OCI-LY1 (cell line): ENCODE data around the gene TATDN2.

ENCODE experiments used
- H2AFZ ChIP-seq: fragments of 200-600 bp; sonication (generic), shearing (Covaris generic); 2 replicates; pipeline ENCODE4 v1.6.0; 2014; ENCODE audit warnings: antibody characterized with exemption, mild to moderate bottlenecking, low read length
- H3F3A ChIP-seq: fragments of 200-600 bp; sonication (generic), shearing (Covaris generic); 2 replicates; pipeline ENCODE4 v1.6.0; 2014; ENCODE audit warnings: mild to moderate bottlenecking, antibody characterized with exemption, low read length, moderate library complexity; ENCODE audit not compliant: insufficient read depth
- H3K27ac ChIP-seq: fragments of 200-600 bp; sonication (generic); 2 replicates; pipeline ENCODE4 v1.5.1; 2014; ENCODE audit warnings: low read length, mixed run types, mild to moderate bottlenecking, low read depth; ENCODE audit not compliant: poor library complexity, severe bottlenecking
- H3K27me3 ChIP-seq: fragments of 200-600 bp; sonication (generic); 2 replicates; pipeline ENCODE4 v1.6.0; 2014; ENCODE audit warnings: antibody characterized with exemption, mild to moderate bottlenecking, low read length, moderate library complexity; ENCODE audit not compliant: insufficient read depth
- H3K36me3 ChIP-seq: fragments of 200-600 bp; sonication (generic); 2 replicates; pipeline ENCODE4 v1.6.1; 2014; ENCODE audit warnings: mild to moderate bottlenecking, antibody characterized with exemption, low read length, moderate library complexity, mixed read lengths; ENCODE audit not compliant: insufficient read depth
- H3K4me1 ChIP-seq: fragments of 200-600 bp; sonication (generic); 2 replicates; pipeline ENCODE4 v1.5.1; 2014; ENCODE audit warnings: mild to moderate bottlenecking, low read length, moderate library complexity; ENCODE audit not compliant: insufficient read depth, severe bottlenecking
- H3K4me2 ChIP-seq: fragments of 200-600 bp; sonication (generic), shearing (Covaris generic); 2 replicates; pipeline ENCODE4 v1.6.1; 2014; ENCODE audit warnings: low read length
- H3K4me3 ChIP-seq: fragments of 200-600 bp; sonication (generic); 2 replicates; pipeline ENCODE4 v1.5.1; 2014; ENCODE audit warnings: low read length, low read depth, mild to moderate bottlenecking, mixed read lengths; ENCODE audit not compliant: poor library complexity, severe bottlenecking
- H3K79me2 ChIP-seq: fragments of 200-600 bp; shearing (Covaris generic); 2 replicates; pipeline ENCODE4 v1.6.1; 2016; ENCODE audit warnings: mixed run types, low read length, mixed read lengths; ENCODE audit not compliant: insufficient read depth
- H3K9ac ChIP-seq: fragments of 200-600 bp; sonication (generic), shearing (Covaris generic); 2 replicates; pipeline ENCODE4 v1.6.1; 2014; ENCODE audit warnings: mild to moderate bottlenecking, low read length, mixed read lengths
- H3K9me2 ChIP-seq: fragments of 200-600 bp; sonication (generic), shearing (Covaris generic); 2 replicates; pipeline ENCODE4 v1.6.1; 2014; ENCODE audit warnings: low read depth, mild to moderate bottlenecking, low read length, mixed read lengths
- H3K9me3 ChIP-seq: fragments of 200-600 bp; shearing (Covaris generic); 2 replicates; pipeline ENCODE4 v1.6.1; 2014; ENCODE audit warnings: low read length, mixed read lengths
- H4K20me1 ChIP-seq: fragments of 200-600 bp; sonication (generic), shearing (Covaris generic); 2 replicates; pipeline ENCODE4 v1.6.0; 2016; ENCODE audit warnings: mild to moderate bottlenecking, low read length; ENCODE audit not compliant: insufficient read depth
- CTCF ChIP-seq: fragments of 200-600 bp; sonication (generic), shearing (Covaris generic); IDR thresholded peaks from 2 replicates; pipeline ENCODE4 v1.5.1; 2017; ENCODE audit warnings: mild to moderate bottlenecking, antibody characterized with exemption, low read length, moderate library complexity, mixed read lengths
- EZH2 ChIP-seq: fragments of 200-600 bp; sonication (generic), shearing (Covaris generic); IDR thresholded peaks from 2 replicates; pipeline ENCODE4 v1.8.0; 2017; ENCODE audit warnings: borderline replicate concordance, mixed run types, mild to moderate bottlenecking, antibody characterized with exemption, low read length, moderate library complexity, mixed read lengths

Gene TATDN2

DNA sequence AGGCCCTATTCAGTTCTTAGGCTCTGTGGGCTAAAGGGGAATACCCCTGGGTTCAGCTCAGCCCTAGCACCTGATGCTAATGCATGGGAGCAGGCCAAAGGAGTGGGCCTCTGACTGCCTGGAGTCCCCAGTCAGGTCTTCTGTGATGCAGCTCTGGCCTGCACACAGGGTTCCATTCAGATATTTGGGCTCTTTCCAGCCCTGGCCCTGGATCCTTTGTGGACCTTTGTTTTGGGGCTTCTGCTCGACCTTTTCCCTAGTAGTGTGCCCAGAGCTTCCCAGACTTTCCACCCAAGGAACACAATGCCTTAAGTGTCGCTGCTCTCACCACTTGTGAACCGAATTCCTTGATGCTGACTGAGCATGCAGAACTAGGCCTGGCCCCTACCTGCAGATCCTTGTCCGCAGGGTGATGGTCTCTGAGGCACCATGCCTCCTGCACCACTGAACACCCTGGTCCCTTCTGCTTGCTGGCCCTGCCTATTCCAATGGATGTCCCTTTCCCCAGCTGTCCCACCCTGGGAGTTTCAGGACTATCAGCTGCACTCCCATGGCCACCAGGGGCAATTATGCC, 67.6 kb downstream of the TATDN2 start:
- Histone ChIP-seq H3K9me3 (no peaks in the 10 kb centered on the region), H3K36me3 (peaks cover 78% of the 10 kb centered on the region), H3K9ac (no peak overlapping the region)

DNA sequence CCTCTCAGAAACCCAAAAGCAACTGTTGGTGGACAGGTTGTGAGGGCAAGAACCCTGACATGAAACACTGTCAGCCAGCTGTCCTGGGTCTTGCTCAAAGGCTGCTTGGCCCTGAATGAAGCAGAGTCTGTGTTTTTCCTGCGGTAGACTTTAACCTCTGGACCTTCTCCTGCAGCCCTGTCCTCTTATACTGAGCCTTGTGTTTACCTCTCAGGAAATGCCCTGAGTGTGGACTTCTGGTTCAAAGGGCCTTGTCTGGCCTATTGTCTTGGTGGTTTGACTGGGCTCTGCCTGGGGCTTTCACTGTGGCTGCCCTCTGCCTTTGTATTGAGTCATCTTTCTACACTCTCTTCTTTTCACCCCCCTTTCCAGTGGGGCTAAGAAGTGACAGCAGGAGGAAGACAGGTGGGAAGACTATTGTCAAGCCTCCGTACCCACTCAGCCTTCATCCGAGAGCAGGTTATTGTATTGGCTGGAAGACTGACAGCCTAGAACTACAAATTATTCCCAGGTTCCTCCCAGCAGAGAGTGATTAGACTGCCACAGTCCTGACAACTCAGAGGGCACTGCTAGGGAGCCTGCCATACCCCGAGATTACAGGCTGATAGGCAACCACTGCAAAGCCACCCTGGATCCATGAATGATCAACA, 69.2 kb downstream of the TATDN2 start:
- Histone ChIP-seq H3K9me2 (no peaks in the 10 kb centered on the region), H3K27me3 (no peaks in the 10 kb centered on the region), H3K4me1 (peaks cover 15% of the 10 kb centered on the region), H2AFZ (no peak overlapping the region), H3K79me2 (peaks cover 17% of the 10 kb centered on the region), H3K36me3 (peaks cover 62% of the 10 kb centered on the region), H3F3A (no peaks in the 10 kb centered on the region), H3K9me3 (no peaks in the 10 kb centered on the region), H3K27ac (no peak overlapping the region), H4K20me1 (no peaks in the 10 kb centered on the region), H3K9ac (no peak overlapping the region), H3K4me2 (no peak overlapping the region), H3K4me3 (no peak overlapping the region)
- no peak for TF ChIP-seq EZH2
- no peak for TF ChIP-seq CTCF

More for the DNA sequence above, 67.6 kb downstream of the TATDN2 start:
- no peaks in the 10 kb centered on the region for H3K27me3 ChIP-seq
- H3K9me2 ChIP-seq = no peaks in the 10 kb centered on the region
- no peak overlapping the region for H3K4me3 ChIP-seq
- no peak for TF ChIP-seq CTCF
- no peak for TF ChIP-seq EZH2
- no peaks in the 10 kb centered on the region for H3F3A ChIP-seq
- peaks cover 17% of the 10 kb centered on the region for H3K79me2 ChIP-seq
- H2AFZ ChIP-seq = no peak overlapping the region
- no peaks in the 10 kb centered on the region for H4K20me1 ChIP-seq
- no peak overlapping the region for H3K4me2 ChIP-seq
- no peak overlapping the region for H3K27ac ChIP-seq
- peaks cover 15% of the 10 kb centered on the region for H3K4me1 ChIP-seq

DNA sequence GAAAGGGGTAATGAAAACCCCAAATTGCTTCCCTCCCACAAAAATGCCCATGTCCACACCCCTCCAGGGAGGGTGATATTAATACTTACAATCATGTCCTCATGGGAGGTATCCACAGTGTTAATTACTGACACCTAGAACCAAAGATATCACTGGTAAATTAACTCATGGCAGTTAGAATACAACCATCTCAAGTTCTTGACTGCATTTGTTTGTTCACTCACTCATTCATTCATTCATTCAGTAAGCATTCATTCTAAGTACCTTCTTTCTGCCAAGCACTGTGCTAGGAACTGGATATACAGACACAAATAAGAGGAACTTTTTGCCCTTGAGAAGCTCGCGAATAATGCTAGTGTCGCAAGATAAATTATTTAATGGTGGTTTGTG, 69.7 kb downstream of the TATDN2 start:
- H3K79me2 ChIP-seq = peaks cover 17% of the 10 kb centered on the region
- H3K4me2 ChIP-seq = no peak overlapping the region
- no peak overlapping the region for H3K4me3 ChIP-seq
- TF ChIP-seq CTCF (no peak), EZH2 (no peak)
- no peaks in the 10 kb centered on the region for H3F3A ChIP-seq
- no peak overlapping the region for H3K9ac ChIP-seq
- no peak overlapping the region for H3K27ac ChIP-seq
- H3K36me3 ChIP-seq = peaks cover 57% of the 10 kb centered on the region
- H3K27me3 ChIP-seq = no peaks in the 10 kb centered on the region
- H3K4me1 ChIP-seq = peaks cover 15% of the 10 kb centered on the region
- no peaks in the 10 kb centered on the region for H4K20me1 ChIP-seq
- no peaks in the 10 kb centered on the region for H3K9me3 ChIP-seq
- no peak overlapping the region for H2AFZ ChIP-seq
- H3K9me2 ChIP-seq = no peaks in the 10 kb centered on the region
